CD4-positive, alpha-beta T cell (primary cell): ENCODE data around the gene IL10RA. TPM values are rescaled to one million over a fixed set of nuclear protein-coding genes. Genes with fewer than 3 reads are reported as not detected.
A peak's percentile ranks its signal among the peaks of the same experiment; 100 is the strongest.

Experiments used
- ATAC-seq: fragments of 200-7000 bp; cut with Tn5 transposase; one replicate; pipeline ENCODE4 v1.10.0; 2022; ENCODE audit warnings: mild to moderate bottlenecking; ENCODE audit not compliant: poor library complexity
- CTCF ChIA-PET: fragments of 350-600 bp; sonication (Branson Sonifier 250); formaldehyde crosslinking; loops from one replicate; lab custom pipeline; 2021; ENCODE audit warnings: antibody characterized with exemption, inconsistent platforms; lab: Charles Lee
- POLR2A ChIA-PET: fragments of 350-600 bp; sonication (Branson Sonifier 250); formaldehyde crosslinking; loops from one replicate; lab custom pipeline; 2021; ENCODE audit warnings: antibody characterized with exemption, inconsistent platforms; lab: Charles Lee
- DNase-seq, 14 experiments: peaks; one replicate each; pipeline ENCODE4 v3.0.0-alpha.2; 2013 to 2020; ENCODE audit warnings: mixed read lengths in 2 of 14
- H3K27ac ChIP-seq, 2 donors: one replicate each; pipeline versions ENCODE4 v1.5.1 to v1.7.0; 2013; ENCODE audit warnings: low read length in 2 of 2, low read depth in 1 of 2, mild to moderate bottlenecking in 1 of 2
- H3K27me3 ChIP-seq, 2 experiments: 1 replicate in 1 of 2; 2 replicates in 1 of 2; pipeline versions ENCODE4 v1.6.1 to v1.7.0; 2013; ENCODE audit warnings: low read length in 2 of 2, control low read depth in 1 of 2, mild to moderate bottlenecking in 1 of 2, moderate library complexity in 1 of 2; ENCODE audit not compliant: insufficient read depth in 2 of 2, control insufficient read depth in 1 of 2
- H3K36me3 ChIP-seq: one replicate; pipeline ENCODE4 v1.6.1; 2013; ENCODE audit warnings: low read length, control low read depth; ENCODE audit not compliant: insufficient read depth
- H3K4me1 ChIP-seq: one replicate; pipeline ENCODE4 v1.6.1; 2013; ENCODE audit warnings: low read length, control low read depth; ENCODE audit not compliant: insufficient read depth
- H3K4me3 ChIP-seq: one replicate; pipeline ENCODE4 v1.5.1; 2013; ENCODE audit warnings: mild to moderate bottlenecking, low read length, moderate library complexity
- H3K9me3 ChIP-seq, 2 experiments: 1 replicate in 1 of 2; 2 replicates in 1 of 2; pipeline versions ENCODE4 v1.6.1 to v1.7.0; 2013; ENCODE audit warnings: low read length in 2 of 2, mild to moderate bottlenecking in 2 of 2, control low read depth in 1 of 2, moderate library complexity in 1 of 2; ENCODE audit not compliant: control insufficient read depth in 1 of 2, insufficient read depth in 1 of 2
- H3K27ac Mint-ChIP-seq: one replicate; pipeline ENCODE4 v1.8.0; 2020; ENCODE audit warnings: mixed read lengths
- H3K27me3 Mint-ChIP-seq: one replicate; pipeline ENCODE4 v1.8.0; 2021; ENCODE audit warnings: mixed read lengths
- H3K36me3 Mint-ChIP-seq: one replicate; pipeline ENCODE4 v1.8.0; 2021; ENCODE audit warnings: low read depth, mixed read lengths
- H3K4me1 Mint-ChIP-seq: one replicate; pipeline ENCODE4 v1.8.0; 2021; ENCODE audit warnings: low read depth, mixed read lengths
- H3K4me3 Mint-ChIP-seq: one replicate; pipeline ENCODE4 v1.8.0; 2020; ENCODE audit warnings: mild to moderate bottlenecking, mixed read lengths
- H3K9me3 Mint-ChIP-seq: one replicate; pipeline ENCODE4 v1.8.0; 2020; ENCODE audit warnings: mixed read lengths
- intact Hi-C, 2 experiments: fragments of 100-400 bp; cut with DNase I in 1 of 2; cut with micrococcal nuclease in 1 of 2; formaldehyde crosslinking; loops; one replicate each; pipeline versions ENCODE4 v1.15.1 to v1.9.0; 2023 to 2025; cut with DNase I, micrococcal nuclease
- total RNA-seq, 174 experiments: library from RNA in 2 of 174; stranded (reverse) in 2 of 174; gene quantifications; one replicate each; pipeline ENCODE4 v1.2.3 and lab custom pipeline; 2021 to 2026
- TF ChIP-seq, protein P1 (sequence below): fragments of 200-600 bp; IDR thresholded peaks from one replicate; pipeline ENCODE4 v1.8.0; 2022; ENCODE audit warnings: antibody characterized with exemption, mild to moderate bottlenecking

IL10RA gene
- total RNA-seq, 2 experiments from 2014 or later: 193 to 203 TPM

- Mint-ChIP-seq H3K9me3 (no peaks in the 10 kb centered on the region), H3K27ac (peak overlapping the region; percentile 42), H3K27me3 (no peaks in the 10 kb centered on the region), H3K4me3 (peak overlapping the region; percentile 44), H3K36me3 (no peaks in the 10 kb centered on the region), H3K4me1 (peaks cover 69% of the 10 kb centered on the region)
- peak; percentile 79 for ATAC-seq
- ChIA-PET CTCF (interaction anchor here (1.5 kb wide), 2 partner anchors 19 to 24 kb away, joined by 6 to 8 read pairs; no protein-coding TSS in a partner anchor), POLR2A (interaction anchor here (0.8 to 1.6 kb wide), 5 partner anchors 10 to 26 kb away, joined by 3 to 11 read pairs (median 3); partner anchors contain the start of gene IL10RA)
- H3K27ac ChIP-seq: no peak overlapping the region
- TF ChIP-seq, protein P1, sequence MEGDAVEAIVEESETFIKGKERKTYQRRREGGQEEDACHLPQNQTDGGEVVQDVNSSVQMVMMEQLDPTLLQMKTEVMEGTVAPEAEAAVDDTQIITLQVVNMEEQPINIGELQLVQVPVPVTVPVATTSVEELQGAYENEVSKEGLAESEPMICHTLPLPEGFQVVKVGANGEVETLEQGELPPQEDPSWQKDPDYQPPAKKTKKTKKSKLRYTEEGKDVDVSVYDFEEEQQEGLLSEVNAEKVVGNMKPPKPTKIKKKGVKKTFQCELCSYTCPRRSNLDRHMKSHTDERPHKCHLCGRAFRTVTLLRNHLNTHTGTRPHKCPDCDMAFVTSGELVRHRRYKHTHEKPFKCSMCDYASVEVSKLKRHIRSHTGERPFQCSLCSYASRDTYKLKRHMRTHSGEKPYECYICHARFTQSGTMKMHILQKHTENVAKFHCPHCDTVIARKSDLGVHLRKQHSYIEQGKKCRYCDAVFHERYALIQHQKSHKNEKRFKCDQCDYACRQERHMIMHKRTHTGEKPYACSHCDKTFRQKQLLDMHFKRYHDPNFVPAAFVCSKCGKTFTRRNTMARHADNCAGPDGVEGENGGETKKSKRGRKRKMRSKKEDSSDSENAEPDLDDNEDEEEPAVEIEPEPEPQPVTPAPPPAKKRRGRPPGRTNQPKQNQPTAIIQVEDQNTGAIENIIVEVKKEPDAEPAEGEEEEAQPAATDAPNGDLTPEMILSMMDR: no peak
- intact Hi-C loops: no loop called here
- H3K9me3 ChIP-seq: no peaks in the 10 kb centered on the region
- H3K4me1 ChIP-seq: peaks cover 59% of the 10 kb centered on the region
- H3K27me3 ChIP-seq: no peaks in the 10 kb centered on the region
- H3K36me3 ChIP-seq: no peaks in the 10 kb centered on the region
- DNase-seq: peak in 5 of 14 experiments; percentile 33 to 79 (median 71)
- no peak overlapping the region for H3K4me3 ChIP-seq
These were observed 15.7 kb upstream of the IL10RA start for GRCh38 chr11:117970400-117971024.

- H3K27ac Mint-ChIP-seq: peak overlapping the region; percentile 34
- intact Hi-C loops: loop anchor here in 1 of 2 experiments (2.0 kb wide), 1 partner anchor 13 kb away; no protein-coding TSS in a partner anchor
- H3K4me1 ChIP-seq: peaks cover 68% of the 10 kb centered on the region
These were observed 14.2 kb upstream of the IL10RA start for GRCh38 chr11:117972044-117972443.

More at GRCh38 chr11:117972044-117972443, 14.2 kb upstream of the IL10RA start:
- no peak overlapping the region for H3K4me3 ChIP-seq
- peak overlapping the region; percentile 11 for H3K4me3 Mint-ChIP-seq
- no peaks in the 10 kb centered on the region for H3K9me3 Mint-ChIP-seq
- no peaks in the 10 kb centered on the region for H3K9me3 ChIP-seq
- H3K27me3 ChIP-seq: no peaks in the 10 kb centered on the region
- CTCF ChIA-PET: interaction anchor here (2.9 kb wide), 1 partner anchor 14 kb away, joined by 6 read pairs; the partner anchor contains the start of gene IL10RA
- no peaks in the 10 kb centered on the region for H3K27me3 Mint-ChIP-seq
- no peak overlapping the region for H3K27ac ChIP-seq
- POLR2A ChIA-PET: interaction anchor here (1.0 to 1.2 kb wide), 3 partner anchors 15 to 21 kb away, joined by 3 to 4 read pairs (median 3); partner anchors contain the start of gene IL10RA
- TF ChIP-seq, protein P1: no peak
- ATAC-seq: no peak
- H3K36me3 ChIP-seq: no peaks in the 10 kb centered on the region
- DNase-seq: peak in 1 of 14 experiments; percentile 25
- H3K36me3 Mint-ChIP-seq: no peaks in the 10 kb centered on the region
- peaks cover 84% of the 10 kb centered on the region for H3K4me1 Mint-ChIP-seq
